Fibroblast of peridontal ligament (primary cell): ENCODE data around the gene AGPAT2.

Experiments used
- DNase-seq: peaks from one replicate; pipeline ENCODE4 v3.0.0-alpha.2; 2010; ENCODE audit errors: extremely low read depth

AGPAT2 gene

GRCh38 chr9:136700959-136701667 lies 13.9 kb upstream of the AGPAT2 start:
- no peak for DNase-seq

DNA sequence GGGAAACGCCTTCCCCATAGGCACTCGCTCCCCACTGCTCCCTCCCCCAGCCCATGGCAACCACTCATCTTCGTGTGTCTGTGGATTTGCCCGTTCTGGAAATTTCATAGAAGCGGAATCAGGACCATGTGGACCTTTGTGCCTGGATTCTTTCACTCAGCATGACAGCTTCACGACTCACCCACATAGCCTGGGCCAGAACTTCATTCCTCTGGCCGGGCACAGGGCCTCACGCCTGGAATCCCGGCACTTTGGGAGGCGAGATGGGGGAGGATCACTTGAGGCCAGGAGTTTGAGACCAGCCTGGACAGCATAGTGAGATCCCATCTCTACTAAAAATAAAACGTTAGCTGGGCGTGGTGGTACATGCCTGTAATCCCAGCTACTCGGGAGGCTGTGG lies 13.0 kb upstream of the AGPAT2 start:
- peak; percentile 58 for DNase-seq

- no peak for DNase-seq
Observed at GRCh38 chr9:136698635-136699246, 11.5 kb upstream of the AGPAT2 start.

DNA sequence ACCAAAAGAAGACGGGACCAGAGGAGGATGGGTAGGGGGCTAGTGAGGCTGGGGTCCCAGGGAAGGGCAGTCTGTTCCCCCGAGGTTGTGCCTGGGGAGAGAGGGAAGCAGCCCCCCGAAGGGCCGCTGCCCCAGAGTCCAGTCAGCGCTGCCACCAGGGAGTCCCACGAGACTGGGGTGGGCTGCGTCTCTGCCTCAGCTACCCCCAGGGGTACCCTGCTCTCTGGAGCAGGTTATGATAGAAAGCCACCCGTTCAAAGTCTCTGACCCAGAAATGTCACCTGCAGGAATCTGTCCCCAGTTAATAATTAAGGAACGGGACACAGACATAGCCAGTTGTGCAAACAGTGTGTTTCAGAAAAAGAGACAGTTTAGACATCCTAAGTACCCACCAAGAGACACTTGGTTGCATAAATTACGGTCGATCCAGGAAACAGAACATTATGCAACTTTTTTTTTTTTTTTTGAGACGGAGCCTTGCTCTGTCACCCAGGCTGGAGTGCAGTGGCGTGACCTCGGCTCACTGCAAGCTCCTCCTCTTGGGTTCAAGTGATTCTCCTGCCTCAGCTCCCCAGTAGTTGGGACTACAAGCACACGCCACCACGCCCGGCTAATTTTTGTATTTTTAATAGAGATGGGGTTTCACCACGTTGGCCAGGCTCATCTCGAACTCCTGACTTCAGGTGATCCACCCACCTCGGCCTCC lies 10.7 kb upstream of the AGPAT2 start:
- no peak for DNase-seq

DNA sequence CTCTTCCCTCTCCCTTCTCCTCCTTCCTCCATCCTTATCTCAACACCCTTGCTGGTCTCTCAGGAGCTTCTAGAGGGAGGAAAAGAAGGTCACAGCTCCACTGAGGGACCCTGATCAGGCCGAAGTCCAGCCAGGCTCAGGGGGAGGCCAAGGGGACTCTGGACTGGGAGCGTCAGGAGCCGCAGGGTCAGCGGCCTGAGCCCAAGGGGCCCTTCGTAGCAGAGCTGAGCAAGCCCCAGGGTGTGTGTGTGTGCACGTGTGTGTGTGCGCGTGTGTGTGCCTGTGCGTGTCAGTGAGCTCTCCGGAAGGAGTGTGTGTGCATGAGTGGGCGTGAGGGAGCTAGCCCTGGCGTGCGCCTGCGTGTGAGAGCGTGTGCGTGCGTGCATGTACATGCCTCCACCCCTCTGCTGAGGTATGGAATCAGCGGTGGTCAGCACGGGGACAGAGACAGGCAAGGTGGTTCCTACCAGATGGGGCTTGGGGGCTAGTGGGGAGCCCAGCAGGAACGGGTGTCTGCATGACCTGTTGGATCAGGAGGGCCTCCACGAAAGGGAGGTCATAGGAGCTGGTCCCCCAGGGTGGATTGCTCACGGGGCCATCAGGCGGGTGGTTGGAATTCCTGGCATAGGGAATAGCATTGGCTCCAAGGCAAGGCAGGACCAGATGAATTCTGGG lies 10.0 kb upstream of the AGPAT2 start:
- DNase-seq, result no peak

- no peak for DNase-seq
Observed at GRCh38 chr9:136696502-136696901, 9.2 kb upstream of the AGPAT2 start.

DNA sequence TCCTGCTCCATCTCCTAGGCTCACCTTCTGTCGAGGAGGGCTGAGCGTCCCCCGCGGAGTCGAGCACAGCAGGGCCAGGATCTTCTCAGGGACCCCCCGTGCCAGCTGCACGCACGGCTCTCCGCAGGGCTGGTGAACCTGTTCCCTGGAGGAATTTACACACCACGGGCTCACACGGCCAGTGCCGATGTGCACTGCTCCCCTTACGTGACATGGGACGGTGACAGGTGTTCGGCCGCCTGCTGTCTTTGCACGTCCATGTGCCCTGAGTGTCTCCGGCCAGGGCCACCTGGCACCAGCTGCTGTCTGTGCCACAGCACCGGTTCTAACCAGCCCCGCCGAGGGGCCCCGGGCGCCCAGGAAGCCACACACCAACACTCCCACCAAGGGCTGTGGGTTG lies 8.7 kb upstream of the AGPAT2 start:
- no peak for DNase-seq

DNA sequence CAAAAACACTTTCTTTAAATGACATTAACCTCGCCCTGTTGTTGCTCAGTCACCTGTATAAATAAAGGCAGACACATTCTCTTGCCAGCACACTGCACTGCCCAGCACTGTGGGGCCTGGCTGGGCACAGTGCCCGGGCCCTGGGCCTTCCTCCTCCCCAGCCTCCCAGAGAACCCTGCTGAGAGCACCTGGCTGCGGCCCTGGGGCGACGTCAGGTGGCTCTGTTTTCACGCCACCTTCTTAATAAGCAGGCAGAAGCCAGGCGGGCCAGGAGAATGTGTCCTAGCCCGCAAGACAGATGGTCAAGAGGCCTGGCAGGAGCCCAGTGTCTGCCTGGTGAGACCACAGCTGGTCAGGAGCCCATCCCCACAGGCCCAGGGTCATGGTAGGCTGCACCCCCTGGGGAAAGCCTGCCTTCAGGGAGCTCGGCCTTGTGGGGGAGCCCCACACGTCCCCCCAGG lies 8.2 kb upstream of the AGPAT2 start:
- DNase-seq, result no peak

DNA sequence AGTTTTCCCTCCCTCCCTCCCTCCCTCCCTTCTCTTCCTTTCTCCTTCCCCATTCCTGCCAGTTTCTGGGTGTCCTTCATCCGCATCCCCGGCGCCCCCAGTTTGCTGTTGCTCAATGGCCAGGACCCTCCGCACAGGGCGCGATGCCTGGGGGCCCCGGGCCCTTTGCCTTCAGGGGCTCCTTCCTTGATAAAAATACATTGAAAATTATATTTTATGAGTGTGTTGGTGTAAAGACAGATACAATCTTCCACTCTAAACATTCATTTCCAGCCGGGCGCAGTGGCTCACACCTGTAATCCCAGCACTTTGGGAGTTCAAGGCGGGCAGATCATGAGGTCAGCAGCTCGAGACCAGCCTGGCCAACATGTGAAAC lies 7.6 kb upstream of the AGPAT2 start:
- no peak for DNase-seq

DNA sequence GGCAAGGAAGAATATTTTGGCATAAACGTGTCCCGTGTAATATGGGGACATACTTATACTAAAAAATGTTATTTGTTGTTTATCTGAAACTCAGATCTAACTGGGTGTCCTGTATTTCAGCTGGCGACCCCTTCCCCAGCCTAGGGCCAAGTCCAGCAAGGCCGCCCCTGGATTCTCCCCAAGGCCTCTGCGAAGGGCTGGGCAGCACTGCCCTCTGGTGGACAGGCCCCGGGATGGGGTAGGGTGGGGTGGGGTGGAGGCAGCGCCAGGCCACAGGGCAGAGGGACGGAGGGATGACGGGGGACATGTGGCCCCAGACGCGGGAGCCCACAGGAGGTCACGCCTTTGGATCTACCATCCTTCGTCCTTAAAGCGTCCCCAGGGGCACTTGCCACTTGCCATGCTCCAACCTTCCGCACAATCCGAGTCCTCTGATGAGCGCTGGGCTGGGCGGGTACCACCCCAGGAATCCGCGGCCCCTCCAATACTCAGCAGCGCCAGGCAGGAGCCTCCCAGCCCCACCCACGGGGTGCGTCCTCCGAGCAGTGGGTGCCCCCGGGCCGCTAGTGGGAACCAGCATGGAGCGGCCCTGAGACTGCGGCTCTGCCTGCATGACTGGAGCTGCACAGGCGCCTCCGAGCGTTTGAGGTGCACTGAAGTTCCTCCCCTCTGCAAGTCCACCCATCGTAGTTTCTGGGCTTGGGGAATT lies 7.1 kb upstream of the AGPAT2 start:
- DNase-seq, result no peak

DNA sequence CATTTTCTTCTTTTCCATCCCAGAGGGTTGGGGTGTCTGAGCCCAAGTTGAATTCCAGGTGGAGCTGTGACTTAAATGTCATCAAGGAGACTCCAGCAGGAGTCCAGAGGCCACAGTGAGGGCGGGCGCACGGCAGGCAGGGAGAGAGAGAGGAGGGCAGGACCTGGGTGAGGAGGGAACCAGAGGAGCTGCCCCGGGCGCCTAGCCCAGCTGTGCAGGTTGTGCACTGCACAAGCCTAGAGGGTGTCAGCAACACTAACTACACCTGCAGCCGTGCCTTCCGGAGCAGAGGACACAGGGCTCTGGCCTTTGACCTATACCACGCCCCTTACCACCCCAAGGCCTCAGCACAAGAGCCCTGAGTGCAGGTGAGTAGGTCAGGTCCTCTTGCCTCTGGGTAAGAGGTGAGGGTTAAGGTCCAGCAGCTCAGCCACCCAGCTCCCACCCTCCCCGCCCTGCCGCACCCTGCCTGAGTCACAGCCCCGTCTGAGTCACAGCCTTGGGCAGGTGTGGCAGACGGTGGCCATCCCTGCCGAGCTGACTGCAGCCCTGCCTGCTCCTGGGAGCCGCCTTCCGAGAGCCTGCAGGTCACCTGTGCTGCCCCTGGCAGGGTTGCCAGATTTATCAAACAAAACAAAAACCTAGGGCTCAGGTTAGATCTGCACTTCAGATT lies 6.4 kb upstream of the AGPAT2 start:
- DNase-seq, result no peak

- no peak for DNase-seq
Observed at GRCh38 chr9:136693135-136693489, 5.9 kb upstream of the AGPAT2 start.

DNA sequence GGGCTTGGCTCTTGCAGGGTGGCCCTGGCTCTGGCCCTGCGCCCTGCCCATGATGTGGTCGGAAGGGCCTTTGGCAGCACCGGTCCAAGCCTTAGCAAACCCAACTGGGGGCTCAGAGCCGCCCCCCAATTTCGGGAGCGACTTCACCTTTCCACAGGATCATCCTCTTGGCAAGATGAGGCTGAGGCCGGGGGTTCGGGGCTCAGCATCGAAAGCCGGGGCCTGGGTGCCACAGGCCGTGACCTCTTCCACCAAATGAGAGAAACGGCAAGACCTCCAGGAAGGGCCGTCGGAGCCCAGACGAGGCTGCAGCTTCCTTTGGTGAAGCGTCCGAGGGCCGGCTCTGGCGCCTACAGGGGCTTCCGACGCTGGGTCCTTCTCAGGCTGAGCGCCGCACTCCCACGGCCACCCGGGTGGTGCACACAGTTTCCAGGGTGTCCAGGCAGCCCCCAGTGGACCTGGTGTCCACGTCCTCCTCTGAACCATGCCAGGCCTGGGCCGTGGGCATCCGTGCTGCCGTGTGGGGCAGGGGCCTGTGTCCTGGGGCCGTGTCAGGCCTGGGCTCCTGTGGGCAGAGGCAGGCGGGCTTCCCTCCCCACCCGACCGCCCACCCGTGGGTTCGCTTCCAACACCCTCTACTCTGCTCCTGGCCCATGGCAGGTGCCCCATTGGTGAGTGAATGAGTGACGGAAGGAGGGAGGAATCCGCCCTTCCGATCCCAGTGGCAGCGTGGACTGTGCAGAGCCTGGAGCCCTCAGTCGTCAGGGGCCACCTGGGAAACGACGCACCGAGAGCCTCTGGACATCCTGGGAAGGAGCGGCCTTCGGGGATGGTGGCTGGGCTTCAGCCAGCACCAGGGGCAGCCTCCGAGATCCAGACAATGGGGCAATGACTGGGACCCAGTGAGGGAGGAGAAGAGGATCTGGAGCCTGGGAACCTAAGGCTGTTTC lies 5.2 kb upstream of the AGPAT2 start:
- DNase-seq, result no peak

- DNase-seq, result no peak
Observed at GRCh38 chr9:136691316-136692184, 4.3 kb upstream of the AGPAT2 start.

DNA sequence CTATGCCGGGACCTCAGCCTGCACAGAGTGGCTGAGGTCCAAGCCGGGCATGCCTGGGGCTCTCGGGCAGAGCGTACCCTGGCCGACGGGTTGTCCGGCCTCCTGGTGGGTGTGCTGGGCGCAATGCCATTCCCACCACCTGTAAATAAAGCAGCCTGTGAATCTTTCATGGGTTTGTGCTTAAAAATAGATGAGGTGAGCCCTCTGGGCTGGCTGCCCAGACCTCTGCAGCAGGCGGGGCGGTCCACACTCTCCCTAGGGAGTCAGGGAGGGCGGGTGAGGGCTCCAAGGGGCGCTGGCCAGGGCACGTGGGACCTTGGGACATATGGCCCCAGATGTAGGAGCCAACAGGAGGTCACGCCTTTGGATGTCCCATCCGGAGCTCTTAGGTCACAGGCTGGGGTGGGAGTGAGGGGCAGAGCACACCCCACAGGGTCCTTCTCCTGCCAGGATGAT lies 3.6 kb upstream of the AGPAT2 start:
- no peak for DNase-seq

GRCh38 chr9:136690104-136690805 lies 3.0 kb upstream of the AGPAT2 start:
- no peak for DNase-seq

GRCh38 chr9:136689108-136689460 lies 1.8 kb upstream of the AGPAT2 start:
- DNase-seq, result no peak

DNA sequence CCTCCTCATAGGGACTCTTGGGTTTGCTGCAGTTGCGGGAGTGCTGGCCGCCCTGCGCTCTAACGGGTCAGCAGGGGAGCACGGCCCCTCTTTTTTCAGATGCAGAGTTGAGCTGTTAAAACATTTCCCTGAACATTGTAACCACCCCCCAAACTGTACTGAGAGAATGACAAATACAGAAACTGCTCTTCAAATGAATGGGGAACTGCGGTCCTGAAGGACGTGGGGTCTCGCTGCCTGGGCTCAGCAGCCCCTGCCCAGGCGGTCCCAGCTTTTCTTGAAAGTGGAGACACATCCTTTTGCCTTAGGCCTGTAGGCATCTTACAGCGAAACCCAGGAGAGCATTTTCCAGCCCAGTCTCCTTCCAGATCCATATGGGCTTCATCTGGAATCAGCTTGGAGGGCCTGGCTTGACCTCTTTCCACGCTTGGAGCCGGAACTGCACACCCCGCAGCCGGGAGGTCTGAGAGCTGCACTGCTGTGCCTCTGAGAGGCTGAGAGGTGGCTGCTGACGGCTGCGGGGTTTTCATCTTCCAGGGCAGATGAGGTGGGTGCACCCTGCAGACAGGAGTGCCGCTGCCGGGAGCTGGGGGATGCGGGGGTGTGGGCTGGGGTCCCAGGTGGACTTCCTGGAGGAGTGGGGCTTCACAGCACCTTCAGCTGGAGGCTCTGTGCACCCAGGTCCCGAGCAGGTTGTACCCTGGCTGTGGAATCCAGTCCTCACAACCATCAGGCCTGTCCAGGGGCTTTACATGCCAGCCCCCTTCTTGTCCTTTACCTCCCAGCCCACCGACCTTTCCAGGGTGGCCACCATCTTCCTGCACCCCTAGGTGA lies 1.2 kb upstream of the AGPAT2 start:
- DNase-seq, result no peak
